ENCODE measurements around the gene ASB18.
"Not testable (repeated sequence)": the region's sequence is repeated elsewhere in the genome, so short reads cannot be mapped to it uniquely, and the experiment has no call there.

Gene ASB18

GRCh38 chr2:236286873-236287545 lies 22.8 kb upstream of the ASB18 start:
- DNase-seq = no peak

GRCh38 chr2:236284208-236284607 lies 20.0 kb upstream of the ASB18 start:
- DNase-seq = no peak

GRCh38 chr2:236282406-236282805 lies 18.2 kb upstream of the ASB18 start:
- DNase-seq = no peak

GRCh38 chr2:236281423-236281822 lies 17.2 kb upstream of the ASB18 start:
- no peak for DNase-seq

GRCh38 chr2:236273126-236273525 lies 8.9 kb upstream of the ASB18 start:
- DNase-seq = no peak

- no peak for DNase-seq
Observed at GRCh38 chr2:236271851-236272250, 7.6 kb upstream of the ASB18 start.

- DNase-seq = not testable (repeated sequence)
Observed at GRCh38 chr2:236269876-236270275, 5.7 kb upstream of the ASB18 start.

- no peak for DNase-seq
Observed at GRCh38 chr2:236265675-236266074, 1.5 kb upstream of the ASB18 start.

- DNase-seq = no peak
Observed at GRCh38 chr2:236262238-236262637, 2.0 kb downstream of the ASB18 start.

- no peak for DNase-seq
Observed at GRCh38 chr2:236261452-236261851, 2.8 kb downstream of the ASB18 start.

GRCh38 chr2:236259371-236259770 lies 4.8 kb downstream of the ASB18 start:
- no peak for DNase-seq

- no peak for DNase-seq
Observed at GRCh38 chr2:236257575-236257974, 6.6 kb downstream of the ASB18 start.

GRCh38 chr2:236257136-236257535 lies 7.1 kb downstream of the ASB18 start:
- DNase-seq = no peak

- no peak for DNase-seq
Observed at GRCh38 chr2:236256366-236256985, 7.7 kb downstream of the ASB18 start.

- DNase-seq = no peak
Observed at GRCh38 chr2:236254674-236255073, 9.5 kb downstream of the ASB18 start.

- DNase-seq = no peak
Observed at GRCh38 chr2:236254001-236254400, 10.2 kb downstream of the ASB18 start.

- no peak for DNase-seq
Observed at GRCh38 chr2:236252602-236253001, 11.6 kb downstream of the ASB18 start.

GRCh38 chr2:236250909-236251579 lies 13.2 kb downstream of the ASB18 start:
- DNase-seq = no peak

- no peak for DNase-seq
Observed at GRCh38 chr2:236250286-236250685, 13.9 kb downstream of the ASB18 start.

- DNase-seq = no peak
Observed at GRCh38 chr2:236249066-236249465, 15.1 kb downstream of the ASB18 start.

- DNase-seq = no peak
Observed at GRCh38 chr2:236246711-236247246, 17.4 kb downstream of the ASB18 start.

- no peak for DNase-seq
Observed at GRCh38 chr2:236244256-236244655, 19.9 kb downstream of the ASB18 start.

- no peak for DNase-seq
Observed at GRCh38 chr2:236242057-236242495, 22.1 kb downstream of the ASB18 start.

Data from stimulated activated CD4-positive, alpha-beta T cell treated with anti-CD3 and anti-CD28 coated beads, Interleukin-2, amount 100 ng/mL, for 24 hours (primary cell).